Measurements from ENCODE around the gene CLDN19. TPM values are rescaled to one million over a fixed set of nuclear protein-coding genes. Genes with fewer than 3 reads are reported as not detected.

The CLDN19 gene
- polyA plus RNA-seq, 1 donor from 2014 or later: not detected

- Histone ChIP-seq H3K9me2 (ENCODE audit: insufficient read depth, low read length) (no peaks in the 10 kb centered on the region), H3K9me3 (ENCODE audit: low read length) (no peaks in the 10 kb centered on the region), H3K4me3 (ENCODE audit: low read length) (no peak overlapping the region), H3K4me2 (ENCODE audit: low read length) (no peak overlapping the region), H3K9ac (ENCODE audit: low read length) (no peak overlapping the region), H4K20me1 (ENCODE audit: insufficient read depth) (no peaks in the 10 kb centered on the region), H3K36me3 (ENCODE audit: insufficient read depth, low read length) (peaks cover 20% of the 10 kb centered on the region), H3K27ac (ENCODE audit: low read length) (no peak overlapping the region), H2AFZ (ENCODE audit: low read depth, low read length) (no peak overlapping the region), H3K79me2 (replicated peaks; ENCODE audit: insufficient read depth, low read length) (peaks cover 19% of the 10 kb centered on the region), H3F3A (ENCODE audit: insufficient read depth, low read length, poor library complexity, severe bottlenecking) (no peaks in the 10 kb centered on the region), H3K27me3 (ENCODE audit: insufficient read depth, low read depth, low read length) (no peaks in the 10 kb centered on the region)
- no peak for TF ChIP-seq EZH2 (IDR thresholded peaks at IDR 0.05; ENCODE audit: borderline replicate concordance, insufficient read depth, low read length, poor library complexity, severe bottlenecking)
- no peak for TF ChIP-seq TAF1 (IDR thresholded peaks at IDR 0.05; ENCODE audit: low read depth)
- TF ChIP-seq REST (IDR thresholded peaks at IDR 0.05; ENCODE audit: borderline replicate concordance): no peak
- no peak for TF ChIP-seq SMC3 (conservative IDR thresholded peaks at IDR 0.05; ENCODE audit: poor library complexity)
Measured at GRCh38 chr1:42698081-42698813, 41.8 kb downstream of the CLDN19 start.

GRCh38 chr1:42692911-42693310 lies 47.1 kb downstream of the CLDN19 start:
- Histone ChIP-seq H4K20me1 (ENCODE audit: insufficient read depth) (peaks cover 28% of the 10 kb centered on the region), H3K79me2 (replicated peaks; ENCODE audit: insufficient read depth, low read length) (peaks cover 72% of the 10 kb centered on the region), H3F3A (ENCODE audit: insufficient read depth, low read length, poor library complexity, severe bottlenecking) (no peaks in the 10 kb centered on the region), H3K4me2 (ENCODE audit: low read length) (no peak overlapping the region), H2AFZ (ENCODE audit: low read depth, low read length) (no peak overlapping the region), H3K9me3 (ENCODE audit: low read length) (no peaks in the 10 kb centered on the region), H3K9me2 (ENCODE audit: insufficient read depth, low read length) (no peaks in the 10 kb centered on the region), H3K27ac (ENCODE audit: low read length) (no peak overlapping the region), H3K36me3 (ENCODE audit: insufficient read depth, low read length) (peaks cover 10% of the 10 kb centered on the region), H3K27me3 (ENCODE audit: insufficient read depth, low read depth, low read length) (no peaks in the 10 kb centered on the region), H3K9ac (ENCODE audit: low read length) (no peak overlapping the region), H3K4me3 (ENCODE audit: low read length) (no peak overlapping the region)
- TF ChIP-seq CTCF (IDR thresholded peaks at IDR 0.05; ENCODE audit: poor library complexity, severe bottlenecking) (no peak), RAD21 (conservative IDR thresholded peaks at IDR 0.05) (no peak), MXI1 (conservative IDR thresholded peaks at IDR 0.05; ENCODE audit: poor library complexity, severe bottlenecking) (no peak), REST (IDR thresholded peaks at IDR 0.05; ENCODE audit: borderline replicate concordance) (no peak), POLR2AphosphoS5 (IDR thresholded peaks at IDR 0.05) (no peak), EZH2 (IDR thresholded peaks at IDR 0.05; ENCODE audit: borderline replicate concordance, insufficient read depth, low read length, poor library complexity, severe bottlenecking) (no peak), EP300 (conservative IDR thresholded peaks at IDR 0.05; ENCODE audit: poor library complexity, severe bottlenecking) (no peak), SMC3 (conservative IDR thresholded peaks at IDR 0.05; ENCODE audit: poor library complexity) (no peak), TAF1 (IDR thresholded peaks at IDR 0.05; ENCODE audit: low read depth) (no peak)

Measured in neural cell (in vitro differentiated cells).